Pancreas (tissue), 10 donors: ENCODE data around the gene KCNC3. TPM values are rescaled to one million over a fixed set of nuclear protein-coding genes. Genes with fewer than 3 reads are reported as not detected.
A peak's percentile ranks its signal among the peaks of the same experiment; 100 is the strongest.

Source experiments
- ATAC-seq, 4 donors: fragments of 200-7000 bp; cut with Tn5 transposase; one replicate each; pipeline versions ENCODE4 v1.8.0 to v1.9.1; 2020; ENCODE audit warnings: mild to moderate bottlenecking in 4 of 4, moderate library complexity in 4 of 4
- DNase-seq, 6 donors: peaks; one replicate each; pipeline ENCODE4 v3.0.0-alpha.2; 2020
- FAIRE-seq: peaks from 2 replicates; lab custom pipeline; 2012; peaks lifted over from hg19 to GRCh38; lab: Jason Lieb, UNC
- H3K27ac ChIP-seq, 4 donors: fragments of 200-600 bp; sonication (generic); 1 replicate in 3 of 4; 2 replicates in 1 of 4; pipeline versions ENCODE4 v1.5.0 to v1.8.0; 2020
- H3K27me3 ChIP-seq, 4 donors: fragments of 200-600 bp; one replicate each; pipeline ENCODE4 v1.8.0; 2021
- H3K36me3 ChIP-seq, 3 donors: fragments of 200-600 bp; sonication (generic) in 1 of 3; one replicate each; pipeline versions ENCODE4 v1.5.0 to v1.8.0; 2020 to 2021
- H3K4me1 ChIP-seq, 3 donors: fragments of 200-600 bp; one replicate each; pipeline ENCODE4 v1.8.0; 2021
- H3K4me3 ChIP-seq, 4 donors: fragments of 200-600 bp; sonication (generic) in 2 of 4; one replicate each; pipeline versions ENCODE4 v1.5.0 to v1.8.0; 2020 to 2021
- H3K9me3 ChIP-seq, 4 donors: fragments of 200-600 bp; one replicate each; pipeline ENCODE4 v1.8.0; 2021
- CTCF ChIP-seq, 4 donors: fragments of 200-600 bp; sonication (generic) in 3 of 4; IDR thresholded peaks; one replicate each; pipeline versions ENCODE4 v1.5.0 to v1.8.0; 2021; ENCODE audit warnings: antibody characterized with exemption in 4 of 4
- WGBS, 2 donors: extraction: QIAGEN DNeasy Blood & Tissue Kit; methylation state at CpG; one replicate each; pipeline ENCODE4 v1.1.7; 2013; 5-methylcytosine and 5-hydroxymethylcytosine counted together
- intact Hi-C, 3 donors: fragments of 100-400 bp; cut with DNase I; formaldehyde crosslinking; loops; one replicate each; pipeline versions ENCODE4 v1.11.1 to v1.14.2; 2022
- polyA plus RNA-seq, 2 donors: library from polyadenylated mRNA; stranded (reverse); fragments of 200-250 nt; gene quantifications; one replicate each; pipeline ENCODE4 v1.2.3, GENCODE V29; 2013
- total RNA-seq, 6 donors: library from RNA; stranded (reverse); fragmentation: NEBNext Ultra II Directional in 4 of 6; extraction: Animal tissue kit (Norgen Biotek cat#: 25700) in 4 of 6; gene quantifications; one replicate each; pipeline versions ENCODE4 v1.2.1 to v1.2.4, GENCODE V29; 2021 to 2023
- donor health status: healthy with polysubstance abuse.
- donor health status: DM: no; HTN: no; CAD: no; lungs with moderate emphysema.
- donor health status: DM: no; HTN: no; CAD: no.
- donor health status: control.
- donor health status: control.
- donor health status: Bipolar disorder and iron deficiency.
- donor health status: DM: yes; HTN: yes; CAD: no.
- donor health status: DM: no; HTN: no; CAD: no.
- donor health status: DM: no; HTN: no; CAD: no.
- donor health status: DM: yes; HTN: yes; CAD: no.

KCNC3 gene
- total and polyA plus RNA-seq, 8 donors, result 2.4 to 7.1 (median 3.6) TPM

- Histone ChIP-seq H3K9me3 (no peaks in the 10 kb centered on the region), H3K4me3 (no peak overlapping the region), H3K27ac (no peak overlapping the region), H3K27me3 (peaks cover 0 to 6% (median 0%) of the 10 kb centered on the region in 4 donors), H3K4me1 (no peaks in the 10 kb centered on the region), H3K36me3 (no peaks in the 10 kb centered on the region)
- ATAC-seq, result no peak
- intact Hi-C loops, result no loop called here
- WGBS, 2 donors, result 7 to 9% methylated on average over 27 of the region's 27 CpGs
- DNase-seq, result peak in 1 of 6 donors; percentile 44
- no peak for FAIRE-seq
- no peak for TF ChIP-seq CTCF (IDR thresholded peaks at IDR 0.05)
Observed at GRCh38 chr19:50312967-50313811, 16.0 kb downstream of the KCNC3 start.

GRCh38 chr19:50311723-50312635 lies 17.2 kb downstream of the KCNC3 start:
- FAIRE-seq (no peak), ATAC-seq (peak in 3 of 4 donors; percentile 18 to 51 (median 49)), DNase-seq (peak in 3 of 6 donors; percentile 31 to 77 (median 48))
- no peaks in the 10 kb centered on the region for H3K36me3 ChIP-seq
- intact Hi-C loops, result no loop called here
- WGBS, 2 donors, result 9% methylated on average over 37 to 42 of the region's 42 CpGs
- no peaks in the 10 kb centered on the region for H3K4me1 ChIP-seq
- H3K27me3 ChIP-seq, result peaks cover 0 to 6% (median 0%) of the 10 kb centered on the region in 4 donors
- H3K4me3 ChIP-seq, result no peak overlapping the region
- no peak overlapping the region for H3K27ac ChIP-seq
- TF ChIP-seq CTCF (IDR thresholded peaks at IDR 0.05), result no peak
- no peaks in the 10 kb centered on the region for H3K9me3 ChIP-seq

GRCh38 chr19:50310759-50311465 lies 18.3 kb downstream of the KCNC3 start:
- 45 to 51% methylated on average over 10 of the region's 10 CpGs for WGBS, 2 donors

More at GRCh38 chr19:50310759-50311465, 18.3 kb downstream of the KCNC3 start:
- no peaks in the 10 kb centered on the region for H3K36me3 ChIP-seq
- no peak overlapping the region for H3K27ac ChIP-seq
- TF ChIP-seq CTCF (IDR thresholded peaks at IDR 0.05), result no peak
- H3K4me1 ChIP-seq, result no peaks in the 10 kb centered on the region
- H3K4me3 ChIP-seq, result no peak overlapping the region
- no peaks in the 10 kb centered on the region for H3K9me3 ChIP-seq
- intact Hi-C loops, result no loop called here
- H3K27me3 ChIP-seq, result peaks cover 0 to 6% (median 0%) of the 10 kb centered on the region in 4 donors
- ATAC-seq, result no peak
- peak in 1 of 6 donors; percentile 48 for DNase-seq
- no peak for FAIRE-seq
